K562 (cell line): Measurements from ENCODE around the gene TMED8. TPM values are rescaled to one million over a fixed set of nuclear protein-coding genes. Genes with fewer than 3 reads are reported as not detected.

Source experiments
- BDP1 ChIP-seq: IDR thresholded peaks from 3 replicates; pipeline ENCODE4 v1.6.1; 2011; ENCODE audit not compliant: insufficient read length, insufficient read depth
- CEBPG ChIP-seq, 3 experiments: fragments of 200-800 bp in 1 of 3; sonication (Bioruptor generic) in 1 of 3; sonication (generic) in 1 of 3; formaldehyde crosslinking in 1 of 3; IDR thresholded peaks in 2 of 3; conservative IDR thresholded peaks in 1 of 3; 2 replicates each; pipeline versions ENCODE4 v1.6.1 to v1.8.0; 2016 to 2022; ENCODE audit warnings: missing compliant biosample characterization in 2 of 3, missing genetic modification characterization in 2 of 3, mild to moderate bottlenecking in 1 of 3, missing genetic modification reagents in 1 of 3
- CHD2 ChIP-seq: IDR thresholded peaks from 2 replicates; pipeline ENCODE4 v1.6.1; 2011; ENCODE audit warnings: low read depth, low read length
- FOXJ3 ChIP-seq: sonication (generic); formaldehyde crosslinking; IDR thresholded peaks from 2 replicates; pipeline ENCODE4 v1.4.0; 2020; ENCODE audit warnings: mild to moderate bottlenecking, missing genetic modification reagents
- FOXK2 ChIP-seq, 2 experiments: fragments of 450-650 bp; IDR thresholded peaks in 1 of 2; conservative IDR thresholded peaks in 1 of 2; 2 replicates each; pipeline ENCODE4 v1.6.1; 2016; ENCODE audit warnings: low read depth in 2 of 2, mild to moderate bottlenecking in 1 of 2
- GTF2E2 ChIP-seq: fragments of 200-800 bp; sonication (Bioruptor generic); IDR thresholded peaks from 2 replicates; pipeline ENCODE4 v1.6.1; 2016; ENCODE audit warnings: missing genetic modification characterization, missing compliant biosample characterization
- MTF1 ChIP-seq: fragments of 250-450 bp; sonication (Bioruptor Pico); IDR thresholded peaks from 2 replicates; pipeline ENCODE4 v1.9.0; 2021; ENCODE audit warnings: moderate library complexity, mild to moderate bottlenecking, inconsistent platforms, borderline replicate concordance
- NCOA2 ChIP-seq, 2 experiments: fragments of 450-650 bp; IDR thresholded peaks; 2 replicates each; pipeline ENCODE4 v1.6.1; 2018; ENCODE audit warnings: mild to moderate bottlenecking in 2 of 2, moderate library complexity in 1 of 2; ENCODE audit not compliant: partially characterized antibody in 2 of 2
- NONO ChIP-seq, 2 experiments: fragments of 200-400 bp in 1 of 2; fragments of 450-650 bp in 1 of 2; formaldehyde crosslinking in 1 of 2; IDR thresholded peaks; 2 replicates each; pipeline ENCODE4 v1.6.1; 2017; ENCODE audit warnings: low read depth in 2 of 2, mild to moderate bottlenecking in 2 of 2, moderate library complexity in 2 of 2, low read length in 1 of 2
- NR3C1 ChIP-seq: sonication (generic); formaldehyde crosslinking; IDR thresholded peaks from 2 replicates; pipeline ENCODE4 v1.8.1; 2022; ENCODE audit warnings: missing genetic modification reagents
- PTTG1 ChIP-seq: fragments of 450-650 bp; IDR thresholded peaks from 2 replicates; pipeline ENCODE4 v1.6.1; 2016; ENCODE audit warnings: low read depth, mild to moderate bottlenecking, missing genetic modification characterization, missing compliant biosample characterization
- RBM15 ChIP-seq: fragments of 200-400 bp; formaldehyde crosslinking; IDR thresholded peaks from 2 replicates; pipeline ENCODE4 v1.6.1; 2018; ENCODE audit warnings: mild to moderate bottlenecking, low read length, moderate library complexity; ENCODE audit not compliant: insufficient read depth
- SMAD3 ChIP-seq: fragments of 450-650 bp; formaldehyde crosslinking; conservative IDR thresholded peaks from 2 replicates; pipeline ENCODE4 v1.4.0; 2020; ENCODE audit warnings: mild to moderate bottlenecking
- SNRNP70 ChIP-seq: fragments of 200-400 bp; formaldehyde crosslinking; optimal IDR thresholded peaks from 2 replicates; pipeline ENCODE3; 2017; ENCODE audit warnings: low read depth, low read length
- TARDBP ChIP-seq: fragments of 450-650 bp; IDR thresholded peaks from 2 replicates; pipeline ENCODE4 v1.6.1; 2016
- TEAD2 ChIP-seq: fragments of 450-650 bp; IDR thresholded peaks from 2 replicates; pipeline ENCODE4 v1.6.1; 2016; ENCODE audit warnings: missing genetic modification characterization, control low read depth, missing compliant biosample characterization
- TGIF2 ChIP-seq: sonication (generic); formaldehyde crosslinking; IDR thresholded peaks from 2 replicates; pipeline ENCODE4 v1.8.1; 2022; ENCODE audit warnings: mild to moderate bottlenecking, missing genetic modification reagents, moderate library complexity
- THRAP3 ChIP-seq: fragments of 450-650 bp; IDR thresholded peaks from 2 replicates; pipeline ENCODE4 v1.6.1; 2016; ENCODE audit warnings: mild to moderate bottlenecking, inconsistent platforms, borderline replicate concordance
- ZNF75A ChIP-seq: fragments of 450-650 bp; formaldehyde crosslinking; IDR thresholded peaks from 2 replicates; pipeline ENCODE4 v1.4.0; 2020; ENCODE audit warnings: mild to moderate bottlenecking
- polyA plus RNA-seq, 8 experiments: library from polyadenylated mRNA; depleted of rRNA in 4 of 8; stranded (reverse) in 5 of 8; unstranded in 3 of 8; fragments of >200 nt; fragmentation: Nextera tagmentation in 2 of 8; fragmentation: Illumina TruSeq in 1 of 8; extraction: Ambion mirVana in 2 of 8; extraction: Trizol in 1 of 8; gene quantifications; 2 replicates each; pipeline versions ENCODE4 v1.2.1 to v1.2.3, GENCODE V29; 2011 to 2014; ENCODE audit warnings: inconsistent platforms in 1 of 8, missing spikeins in 1 of 8
- total RNA-seq, 7 experiments: library from RNA; depleted of rRNA in 6 of 7; stranded (reverse); fragments of >200 nt in 6 of 7; fragmentation: Illumina TruSeq in 2 of 7; extraction: Trizol in 2 of 7; gene quantifications; 2 replicates each; pipeline versions ENCODE4 v1.2.1 to v1.2.3, GENCODE V29; 2011 to 2021; ENCODE audit warnings: low replicate concordance in 1 of 7
- TF ChIP-seq, protein P1 (sequence below): fragments of 150-350 bp; IDR thresholded peaks from 2 replicates; pipeline ENCODE4 v1.6.1; 2014; ENCODE audit warnings: low read depth, mild to moderate bottlenecking, low read length, borderline replicate concordance
- TF ChIP-seq, protein P2 (sequence below): sonication (generic); formaldehyde crosslinking; IDR thresholded peaks from 2 replicates; pipeline ENCODE4 v1.4.0; 2020; ENCODE audit warnings: mild to moderate bottlenecking, missing genetic modification reagents
- TF ChIP-seq, protein P3 (sequence below): fragments of 450-650 bp; formaldehyde crosslinking; IDR thresholded peaks from 2 replicates; pipeline ENCODE4 v1.4.0; 2020; ENCODE audit warnings: mild to moderate bottlenecking

Gene TMED8
- total and polyA plus RNA-seq, 9 of the 15 experiments (the other 6 are each of a cell fraction or from before 2014, with no cell fraction given) = 3.3 to 17.4 (median 12.0) TPM

DNA sequence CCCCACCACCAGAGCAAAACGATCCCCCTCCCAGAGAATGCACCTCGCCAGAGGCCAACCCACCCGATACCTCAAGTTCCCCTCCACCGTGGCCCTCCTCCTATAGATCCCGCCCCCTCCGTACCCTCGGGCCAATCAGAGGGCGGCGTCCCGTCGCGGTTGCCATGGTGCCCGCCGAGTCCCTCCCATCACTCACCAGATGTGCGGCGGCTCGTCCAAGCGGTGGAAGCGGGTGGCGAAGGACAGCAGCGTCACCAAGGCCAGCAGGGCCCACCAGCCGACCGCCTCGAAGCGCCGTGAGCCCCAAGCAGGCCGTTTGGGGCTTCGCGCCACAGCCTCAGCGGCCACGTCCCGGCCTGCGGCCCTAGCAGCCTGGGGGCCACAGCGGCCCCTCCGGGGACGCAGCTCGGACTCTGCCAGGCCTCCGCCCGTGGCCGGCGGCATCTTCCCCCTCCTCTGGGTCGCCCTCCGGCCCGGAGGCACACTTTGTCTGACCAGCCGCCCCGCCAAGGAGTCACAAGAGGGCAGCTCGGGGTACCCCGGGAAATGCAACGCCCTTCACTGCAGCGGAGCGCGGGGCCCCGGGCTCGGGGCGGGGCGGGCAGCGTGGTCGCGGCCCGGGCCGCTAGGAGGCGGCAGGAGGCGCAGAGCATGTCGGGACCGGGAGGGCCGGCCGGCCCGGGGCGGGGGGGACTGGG is 56.5 kb downstream of the TMED8 start, which contains the start of gene POMT2 (continued):
- TF ChIP-seq, protein P1, sequence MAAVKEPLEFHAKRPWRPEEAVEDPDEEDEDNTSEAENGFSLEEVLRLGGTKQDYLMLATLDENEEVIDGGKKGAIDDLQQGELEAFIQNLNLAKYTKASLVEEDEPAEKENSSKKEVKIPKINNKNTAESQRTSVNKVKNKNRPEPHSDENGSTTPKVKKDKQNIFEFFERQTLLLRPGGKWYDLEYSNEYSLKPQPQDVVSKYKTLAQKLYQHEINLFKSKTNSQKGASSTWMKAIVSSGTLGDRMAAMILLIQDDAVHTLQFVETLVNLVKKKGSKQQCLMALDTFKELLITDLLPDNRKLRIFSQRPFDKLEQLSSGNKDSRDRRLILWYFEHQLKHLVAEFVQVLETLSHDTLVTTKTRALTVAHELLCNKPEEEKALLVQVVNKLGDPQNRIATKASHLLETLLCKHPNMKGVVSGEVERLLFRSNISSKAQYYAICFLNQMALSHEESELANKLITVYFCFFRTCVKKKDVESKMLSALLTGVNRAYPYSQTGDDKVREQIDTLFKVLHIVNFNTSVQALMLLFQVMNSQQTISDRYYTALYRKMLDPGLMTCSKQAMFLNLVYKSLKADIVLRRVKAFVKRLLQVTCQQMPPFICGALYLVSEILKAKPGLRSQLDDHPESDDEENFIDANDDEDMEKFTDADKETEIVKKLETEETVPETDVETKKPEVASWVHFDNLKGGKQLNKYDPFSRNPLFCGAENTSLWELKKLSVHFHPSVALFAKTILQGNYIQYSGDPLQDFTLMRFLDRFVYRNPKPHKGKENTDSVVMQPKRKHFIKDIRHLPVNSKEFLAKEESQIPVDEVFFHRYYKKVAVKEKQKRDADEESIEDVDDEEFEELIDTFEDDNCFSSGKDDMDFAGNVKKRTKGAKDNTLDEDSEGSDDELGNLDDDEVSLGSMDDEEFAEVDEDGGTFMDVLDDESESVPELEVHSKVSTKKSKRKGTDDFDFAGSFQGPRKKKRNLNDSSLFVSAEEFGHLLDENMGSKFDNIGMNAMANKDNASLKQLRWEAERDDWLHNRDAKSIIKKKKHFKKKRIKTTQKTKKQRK = no peak
- TF ChIP-seq TEAD2 (tag) (no peak), FOXJ3 (CRISPR knock-in tag) (no peak), SMAD3 (no peak), PTTG1 (tag) (no peak), NR3C1 (CRISPR knock-in tag) (no peak), TGIF2 (no peak), TARDBP (no peak), CHD2 (no peak; the same call in 1 of the 2 replicates), FOXK2 (conservative IDR thresholded peaks at IDR 0.05 in 1 of 2, IDR thresholded peaks at IDR 0.05 in 1 of 2; ENCODE audit: low read depth in 2 of 2) (no peak), SNRNP70 (no peak), GTF2E2 (no peak), THRAP3 (no peak), RBM15 (no peak), ZNF75A (CRISPR knock-in tag) (no peak), NONO (IDR thresholded peaks at IDR 0.05; ENCODE audit: low read depth in 2 of 2, low read length in 1 of 2) (0 out of 4 replicates have a peak, but pooled peaks of 1 of the 2 experiments have one; percentile 37), NCOA2 (IDR thresholded peaks at IDR 0.05; ENCODE audit: partially characterized antibody in 2 of 2) (no peak), BDP1 (no peak), CEBPG (CRISPR knock-in tag; IDR thresholded peaks at IDR 0.05) (0 out of 2 replicates have a peak, but pooled peaks have one; percentile 14), CEBPG (tag; conservative IDR thresholded peaks at IDR 0.05 in 1 of 2, IDR thresholded peaks at IDR 0.05 in 1 of 2) (no peak), MTF1 (CRISPR knock-in tag) (no peak)
- TF ChIP-seq, protein P2, sequence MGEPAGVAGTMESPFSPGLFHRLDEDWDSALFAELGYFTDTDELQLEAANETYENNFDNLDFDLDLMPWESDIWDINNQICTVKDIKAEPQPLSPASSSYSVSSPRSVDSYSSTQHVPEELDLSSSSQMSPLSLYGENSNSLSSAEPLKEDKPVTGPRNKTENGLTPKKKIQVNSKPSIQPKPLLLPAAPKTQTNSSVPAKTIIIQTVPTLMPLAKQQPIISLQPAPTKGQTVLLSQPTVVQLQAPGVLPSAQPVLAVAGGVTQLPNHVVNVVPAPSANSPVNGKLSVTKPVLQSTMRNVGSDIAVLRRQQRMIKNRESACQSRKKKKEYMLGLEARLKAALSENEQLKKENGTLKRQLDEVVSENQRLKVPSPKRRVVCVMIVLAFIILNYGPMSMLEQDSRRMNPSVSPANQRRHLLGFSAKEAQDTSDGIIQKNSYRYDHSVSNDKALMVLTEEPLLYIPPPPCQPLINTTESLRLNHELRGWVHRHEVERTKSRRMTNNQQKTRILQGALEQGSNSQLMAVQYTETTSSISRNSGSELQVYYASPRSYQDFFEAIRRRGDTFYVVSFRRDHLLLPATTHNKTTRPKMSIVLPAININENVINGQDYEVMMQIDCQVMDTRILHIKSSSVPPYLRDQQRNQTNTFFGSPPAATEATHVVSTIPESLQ (CRISPR knock-in tag) = no peak; the same call in 1 of the 2 replicates
- TF ChIP-seq, protein P3, sequence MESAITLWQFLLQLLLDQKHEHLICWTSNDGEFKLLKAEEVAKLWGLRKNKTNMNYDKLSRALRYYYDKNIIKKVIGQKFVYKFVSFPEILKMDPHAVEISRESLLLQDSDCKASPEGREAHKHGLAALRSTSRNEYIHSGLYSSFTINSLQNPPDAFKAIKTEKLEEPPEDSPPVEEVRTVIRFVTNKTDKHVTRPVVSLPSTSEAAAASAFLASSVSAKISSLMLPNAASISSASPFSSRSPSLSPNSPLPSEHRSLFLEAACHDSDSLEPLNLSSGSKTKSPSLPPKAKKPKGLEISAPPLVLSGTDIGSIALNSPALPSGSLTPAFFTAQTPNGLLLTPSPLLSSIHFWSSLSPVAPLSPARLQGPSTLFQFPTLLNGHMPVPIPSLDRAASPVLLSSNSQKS (CRISPR knock-in tag) = no peak
